Astrocyte of the spinal cord (primary cell): ENCODE data around the gene SEC24C.
"Not testable (repeated sequence)": the region's sequence is repeated elsewhere in the genome, so short reads cannot be mapped to it uniquely, and the experiment has no call there.

ENCODE experiments used
- DNase-seq: peaks from one replicate; pipeline ENCODE4 v3.0.0; 2011; ENCODE audit warnings: low read depth, low spot score
- H3K4me3 ChIP-seq: 2 replicates; pipeline ENCODE4 v1.5.1; 2011; ENCODE audit warnings: low read depth, mild to moderate bottlenecking, low read length, moderate library complexity
- CTCF ChIP-seq: IDR thresholded peaks from 2 replicates; pipeline ENCODE4 v1.5.1; 2012; ENCODE audit warnings: low read depth, mild to moderate bottlenecking, low read length, inconsistent platforms
- in situ Hi-C: cut with HindIII; loops from 2 replicates; pipeline ENCODE4 v1.10.0; 2017; ENCODE audit warnings: low sequenced_read_pairs

SEC24C gene

GRCh38 chr10:73732426-73732825 lies 11.7 kb upstream of the SEC24C start:
- TF ChIP-seq CTCF: no peak
- in situ Hi-C loops: no loop called here
- H3K4me3 ChIP-seq: no peak overlapping the region
- DNase-seq: no peak

GRCh38 chr10:73732931-73733623 lies 11.1 kb upstream of the SEC24C start:
- TF ChIP-seq CTCF: no peak
- no peak overlapping the region for H3K4me3 ChIP-seq
- DNase-seq: no peak
- in situ Hi-C loops: no loop called here

DNA sequence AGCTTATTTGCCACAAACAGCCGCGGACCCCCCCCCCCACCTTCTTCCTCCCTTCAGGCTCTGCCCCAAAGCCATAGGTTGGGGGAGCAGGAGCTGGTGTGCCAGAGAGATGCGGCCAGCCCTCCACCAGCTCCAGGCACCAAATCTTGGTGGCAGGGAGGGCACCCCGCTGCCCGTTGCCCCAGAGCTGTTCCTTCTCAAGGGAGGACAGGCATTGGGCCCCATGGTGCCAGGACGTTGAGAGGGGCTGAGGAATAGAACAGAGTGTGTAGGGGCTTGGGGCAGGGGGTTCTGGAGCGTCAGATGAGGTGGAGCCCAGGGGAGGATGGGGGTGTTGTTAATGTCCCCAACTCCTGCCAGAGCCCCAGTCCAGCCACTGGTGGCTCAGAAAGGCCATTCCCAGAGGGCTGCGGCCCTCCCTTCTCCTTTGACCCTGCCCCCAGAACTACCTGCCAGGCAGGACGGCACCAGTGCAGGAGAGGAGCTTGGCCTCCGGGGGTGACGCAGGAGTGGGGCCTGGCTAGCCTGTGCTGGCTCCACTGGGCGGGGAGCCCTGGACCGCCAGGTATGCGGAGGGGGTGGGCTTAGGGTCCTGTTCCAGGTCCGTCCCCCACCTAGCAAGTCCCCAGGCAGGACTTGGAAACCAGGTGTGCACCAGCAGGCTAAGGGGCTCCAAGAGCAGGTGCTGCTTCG lies 10.0 kb upstream of the SEC24C start:
- TF ChIP-seq CTCF: no peak
- in situ Hi-C loops: no loop called here
- DNase-seq: no peak

GRCh38 chr10:73734796-73735305 lies 9.3 kb upstream of the SEC24C start:
- TF ChIP-seq CTCF: no peak
- DNase-seq: no peak
- no peak overlapping the region for H3K4me3 ChIP-seq
- in situ Hi-C loops: no loop called here

More for the DNA sequence above, 10.0 kb upstream of the SEC24C start:
- no peak overlapping the region for H3K4me3 ChIP-seq

GRCh38 chr10:73740501-73741254 lies 3.5 kb upstream of the SEC24C start:
- H3K4me3 ChIP-seq, in situ Hi-C loops, DNase-seq: not testable (repeated sequence)

GRCh38 chr10:73742454-73742734 lies 1.8 kb upstream of the SEC24C start:
- no peak overlapping the region for H3K4me3 ChIP-seq
- DNase-seq: no peak
- no peak for TF ChIP-seq CTCF
- in situ Hi-C loops: no loop called here
